GM21786 (cell line): ENCODE results near the gene KCTD21.
"Not testable (repeated sequence)": the region's sequence is repeated elsewhere in the genome, so short reads cannot be mapped to it uniquely, and the experiment has no call there.

Experiments used
- ATAC-seq: cut with Tn5 transposase; IDR thresholded peaks from one replicate; pipeline ENCODE4 v1.9.1; 2021; ENCODE audit not compliant: unreplicated experiment

Gene KCTD21, protein sequence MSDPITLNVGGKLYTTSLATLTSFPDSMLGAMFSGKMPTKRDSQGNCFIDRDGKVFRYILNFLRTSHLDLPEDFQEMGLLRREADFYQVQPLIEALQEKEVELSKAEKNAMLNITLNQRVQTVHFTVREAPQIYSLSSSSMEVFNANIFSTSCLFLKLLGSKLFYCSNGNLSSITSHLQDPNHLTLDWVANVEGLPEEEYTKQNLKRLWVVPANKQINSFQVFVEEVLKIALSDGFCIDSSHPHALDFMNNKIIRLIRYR

DNA sequence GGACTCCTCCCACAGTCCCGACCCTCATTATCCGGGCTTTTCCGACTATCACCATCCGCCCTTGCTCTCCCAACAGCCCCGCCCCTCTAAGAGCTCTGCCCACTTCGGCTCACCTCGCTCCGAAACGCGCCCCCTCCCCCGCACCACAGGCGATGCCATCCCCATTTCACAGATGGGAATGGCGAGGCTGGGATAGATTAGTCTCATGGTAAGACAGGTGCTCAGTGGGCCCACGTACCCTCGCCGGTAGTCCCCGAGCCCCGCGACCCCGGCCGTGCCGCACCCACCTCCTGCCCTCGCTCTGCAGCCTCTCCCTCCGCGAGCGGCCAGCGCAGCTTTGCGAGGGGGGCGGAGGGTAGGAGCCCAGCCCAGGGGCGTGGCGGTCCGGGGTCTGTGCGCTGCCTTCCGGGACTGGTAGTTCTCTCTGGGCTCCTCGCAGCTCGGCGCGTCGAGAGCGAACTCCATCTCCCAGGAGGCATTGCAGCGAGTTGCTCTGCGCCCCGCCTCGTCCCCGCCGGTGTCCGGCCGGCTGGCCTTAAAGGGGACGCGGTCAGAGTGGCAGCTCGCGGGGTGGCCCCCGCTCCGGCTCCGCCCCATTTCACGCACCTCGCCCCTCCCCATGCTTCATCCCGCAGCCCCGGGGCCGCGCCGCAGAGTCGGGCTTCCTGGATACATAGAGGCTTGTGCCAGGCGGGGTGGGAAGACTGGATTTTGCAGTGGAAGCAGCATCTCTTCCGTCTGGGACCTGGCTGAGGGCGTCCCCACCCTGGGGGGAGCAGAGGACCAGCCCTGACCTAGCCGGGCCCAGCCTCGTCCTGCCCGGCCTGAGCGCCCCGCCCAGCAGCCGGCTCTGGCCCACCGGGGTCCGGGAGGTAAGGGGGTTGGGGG is at the start of gene KCTD21, which contains the start of gene USP35:
TSS of gene KCTD21 (minus strand) at position 341 of the 888 bp plus-strand sequence. CDS start 14,072 bp downstream, outside the sequence.
TSS of gene USP35 (plus strand) at position 634 of the 888 bp plus-strand sequence. CDS start 7,327 bp downstream, outside the sequence.
- ATAC-seq = peak; percentile 97

DNA sequence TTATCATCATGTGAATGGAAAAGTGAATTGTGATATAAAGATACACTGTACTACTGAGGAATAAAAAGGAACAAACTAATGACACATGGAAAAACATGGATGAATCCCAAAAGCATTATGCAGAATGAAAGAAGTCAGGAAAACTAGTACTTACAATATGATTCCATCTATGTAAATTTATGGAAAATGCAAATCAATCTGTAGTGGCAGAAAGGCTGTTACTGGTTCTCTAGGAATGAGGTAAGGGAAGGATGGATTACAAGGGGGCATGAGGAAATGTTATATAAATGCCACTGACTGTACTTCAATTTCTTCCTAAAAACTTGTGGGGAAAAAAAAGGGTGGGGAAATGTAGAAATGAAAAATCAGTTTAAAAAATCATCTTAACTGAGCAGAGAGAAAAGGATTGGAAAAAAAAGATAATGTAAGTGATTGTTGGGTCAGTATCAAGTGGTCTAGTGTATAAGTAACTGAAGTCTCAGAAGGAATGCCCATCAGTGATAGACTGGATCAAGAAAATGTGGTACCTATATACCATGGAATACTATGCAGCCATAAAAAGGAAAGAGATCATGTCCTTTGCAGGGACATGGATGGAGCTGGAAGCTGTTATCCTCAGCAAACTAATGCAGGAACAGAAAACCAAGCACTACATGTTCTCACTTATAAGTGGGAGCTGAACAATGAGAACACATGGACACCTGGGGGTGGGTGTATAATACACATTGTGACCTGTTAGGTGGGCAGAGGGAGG is 49.0 kb upstream of the KCTD21 start:
- no peak for ATAC-seq

DNA sequence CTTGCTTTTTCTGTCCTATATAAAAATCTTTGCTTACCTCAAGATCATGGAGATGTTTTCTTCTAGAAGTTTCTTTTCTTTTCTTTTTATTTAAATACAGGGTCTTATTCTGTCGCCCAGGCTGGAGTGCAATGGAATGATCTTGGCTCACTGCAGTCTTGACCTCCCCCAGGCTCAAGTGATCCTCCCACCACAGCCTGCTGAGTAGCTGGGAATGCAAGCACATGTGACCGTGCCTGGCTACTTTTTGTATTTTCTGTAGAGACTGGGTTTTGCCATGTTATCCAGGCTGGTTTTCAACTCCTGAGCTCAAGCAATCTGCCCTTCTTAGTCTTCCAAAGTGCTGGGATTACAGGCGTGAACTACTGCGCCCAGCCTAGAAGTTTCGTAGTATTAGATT is 45.6 kb upstream of the KCTD21 start:
- no peak for ATAC-seq

DNA sequence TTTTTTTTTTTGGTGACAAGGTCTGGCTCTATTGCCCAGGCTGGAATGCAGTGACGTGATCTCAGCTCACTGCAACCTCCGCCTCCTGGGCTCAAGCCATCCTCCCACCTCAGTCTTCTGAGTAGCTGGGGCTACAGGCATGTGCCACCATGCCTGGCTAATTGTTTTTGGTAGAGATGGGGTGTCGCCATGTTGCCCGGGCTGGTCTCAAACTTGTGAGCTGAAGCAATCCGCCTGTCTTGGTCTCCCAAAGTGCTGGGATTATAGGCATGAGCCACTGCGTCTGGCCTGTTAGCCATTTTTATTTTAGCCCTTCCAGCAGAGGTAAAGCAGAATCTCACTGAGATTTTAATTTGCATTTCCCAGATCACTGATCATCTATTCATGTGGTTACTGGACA is 44.6 kb upstream of the KCTD21 start:
- ATAC-seq = not testable (repeated sequence)

DNA sequence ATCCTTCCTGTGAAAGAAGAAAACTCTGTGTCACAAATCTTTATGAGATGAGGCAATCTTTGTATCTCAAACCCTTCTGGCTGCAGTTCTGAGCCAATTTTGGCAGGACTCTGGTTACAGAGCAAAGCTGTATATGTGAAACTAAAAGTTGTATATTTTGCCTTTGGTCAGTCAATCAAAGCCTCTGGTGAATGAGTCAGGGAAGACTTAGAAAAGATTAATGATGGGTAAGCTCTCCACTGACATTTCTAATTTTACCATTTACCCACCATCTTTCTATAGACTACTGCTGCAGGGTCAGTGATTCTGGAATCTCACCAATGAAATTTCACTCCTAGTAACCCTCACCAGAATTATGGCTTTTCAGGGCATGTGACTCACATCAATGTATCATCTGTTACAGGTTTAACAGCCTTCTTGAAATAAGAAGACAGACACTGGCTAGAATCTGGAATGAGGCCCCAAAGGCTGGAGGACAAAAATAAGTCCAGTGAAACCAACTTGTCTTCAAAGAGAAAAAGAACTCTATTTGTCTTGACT is 43.6 kb upstream of the KCTD21 start:
- ATAC-seq = no peak

DNA sequence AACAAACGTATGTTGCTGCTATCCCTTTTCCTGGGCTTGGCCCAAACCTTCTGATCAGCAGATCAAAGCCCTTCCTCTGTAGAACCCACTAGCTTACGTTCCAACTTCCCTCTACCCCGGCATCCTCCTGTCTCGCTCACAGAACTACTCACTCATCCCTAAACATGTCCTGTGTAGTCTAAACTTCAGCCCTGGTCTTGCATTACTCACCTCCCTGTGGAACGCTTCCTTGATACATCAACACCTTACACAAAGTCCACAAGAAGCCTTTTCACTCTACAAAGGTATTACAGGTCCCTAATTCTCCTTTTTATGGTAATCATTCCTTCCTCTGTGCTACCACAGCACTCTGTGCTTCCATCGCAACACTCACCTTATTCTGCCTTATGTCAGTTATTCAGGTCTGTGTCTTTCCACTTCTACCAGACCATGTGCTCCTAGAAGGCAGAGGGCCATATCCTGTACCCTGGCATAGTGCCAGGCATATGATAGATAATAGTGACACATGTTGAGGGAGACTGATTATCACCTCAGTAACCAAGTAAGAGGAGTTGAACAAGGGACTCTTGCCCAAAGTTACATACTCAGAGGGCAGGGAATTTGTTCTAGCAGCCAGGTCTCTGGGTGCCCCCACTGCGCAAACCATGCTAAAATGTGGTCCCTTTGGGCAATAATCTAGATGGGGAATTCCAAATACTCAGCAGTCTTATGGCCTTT is 41.9 kb upstream of the KCTD21 start:
- ATAC-seq = no peak

DNA sequence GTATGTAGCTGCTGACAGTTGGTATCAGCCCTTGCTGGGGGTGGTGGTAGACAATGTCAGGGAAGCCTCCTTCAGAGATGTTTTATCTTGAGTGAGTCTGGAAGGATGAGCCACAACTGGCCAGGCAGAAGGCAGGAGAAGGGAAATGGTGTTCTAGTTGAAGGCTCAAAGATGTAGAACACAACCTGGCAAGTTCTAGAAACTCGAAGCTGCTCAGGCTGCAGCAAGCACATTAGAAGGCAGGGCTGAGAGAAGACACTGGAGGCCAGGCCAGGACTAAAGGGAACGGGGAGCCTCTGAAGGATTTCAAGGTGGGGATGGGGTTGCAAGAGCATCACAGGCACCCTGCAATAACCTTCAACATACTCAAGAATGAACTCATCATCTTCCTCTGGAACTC is 40.7 kb upstream of the KCTD21 start:
- no peak for ATAC-seq

DNA sequence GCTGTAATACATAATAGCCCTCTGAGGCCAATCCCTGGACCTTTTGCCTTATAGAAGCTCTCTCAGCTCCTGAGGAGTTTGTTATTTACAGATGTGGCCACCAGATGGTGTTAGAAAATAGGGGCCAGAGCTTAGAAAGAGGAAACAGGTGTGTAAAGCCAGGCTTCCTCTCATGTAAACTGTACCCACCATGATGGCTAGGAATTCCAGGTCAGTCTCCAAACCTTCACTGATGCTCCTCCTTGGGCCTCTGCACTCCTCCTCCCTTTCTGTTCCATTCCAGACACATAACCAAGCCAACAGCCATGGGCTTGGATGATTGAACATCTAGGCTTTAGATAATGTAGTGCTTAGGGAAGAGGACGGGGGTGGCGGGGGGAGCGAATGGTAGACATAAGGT is 40.0 kb upstream of the KCTD21 start:
- no peak for ATAC-seq

DNA sequence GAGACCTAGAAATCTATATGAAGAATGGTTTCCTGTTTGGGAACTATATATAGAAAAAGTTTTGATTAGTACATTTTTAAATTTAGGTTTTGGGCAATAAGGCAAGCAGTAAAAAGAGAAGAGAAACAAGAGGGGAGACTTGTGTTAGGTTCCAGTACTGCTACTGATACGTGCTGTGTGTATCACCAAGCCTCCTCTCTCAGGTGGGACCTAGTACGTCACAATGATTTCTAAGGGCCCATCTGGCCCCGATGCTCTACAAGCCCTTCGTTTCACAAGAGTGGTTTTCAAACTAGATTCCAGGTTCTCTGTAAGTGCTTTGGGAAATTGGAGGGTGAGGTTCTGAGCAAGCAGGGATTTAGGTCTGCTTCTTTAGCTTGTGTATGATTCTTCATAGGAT is 39.5 kb upstream of the KCTD21 start:
- peak; percentile 44 for ATAC-seq

DNA sequence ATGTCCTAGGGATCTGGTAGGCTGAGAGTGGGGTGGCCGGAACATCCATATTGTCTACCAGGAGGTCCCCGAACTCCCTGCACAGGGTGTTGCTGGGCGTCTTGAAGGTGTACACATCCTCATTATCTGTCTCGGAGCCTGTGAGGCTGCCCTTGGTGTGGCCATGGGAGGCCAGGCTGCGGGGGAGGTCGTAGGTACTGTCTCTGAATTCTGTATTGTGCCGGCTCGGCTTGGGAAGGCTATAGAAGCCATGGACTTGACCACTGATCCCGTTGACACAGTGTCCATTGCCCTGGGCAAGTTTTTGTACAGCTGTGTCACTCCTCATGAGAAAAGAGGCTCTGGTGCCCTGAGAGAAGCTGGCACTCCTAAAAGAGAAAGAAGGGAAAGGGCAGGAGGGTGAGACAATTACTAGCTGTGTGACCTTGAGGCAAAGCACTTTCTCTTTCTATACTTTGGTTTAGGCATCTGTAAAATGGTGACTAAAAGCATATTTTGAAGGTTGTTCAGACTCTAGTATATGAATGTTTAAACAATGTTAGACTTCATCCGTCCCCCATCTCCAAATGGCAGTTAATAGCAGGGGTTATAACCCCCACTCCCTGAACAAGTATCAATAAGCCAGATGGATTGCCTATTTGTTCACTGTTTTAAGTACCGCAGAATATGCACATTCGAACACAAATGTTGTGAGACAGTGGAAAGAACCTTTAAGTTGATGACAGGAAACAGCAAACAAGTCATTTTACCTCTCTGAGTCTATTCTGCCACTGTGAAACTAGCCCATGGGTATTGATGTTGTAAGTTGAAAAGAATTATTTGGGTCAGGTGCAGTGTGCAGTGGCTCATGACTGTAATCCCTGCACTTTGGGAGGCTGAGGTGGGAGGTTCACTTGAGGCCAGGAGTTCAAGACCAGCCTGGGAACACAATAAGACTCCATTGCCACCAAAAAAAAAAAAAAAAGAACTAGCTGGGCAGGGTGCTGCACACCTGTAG is 38.6 kb upstream of the KCTD21 start:
- ATAC-seq = no peak

DNA sequence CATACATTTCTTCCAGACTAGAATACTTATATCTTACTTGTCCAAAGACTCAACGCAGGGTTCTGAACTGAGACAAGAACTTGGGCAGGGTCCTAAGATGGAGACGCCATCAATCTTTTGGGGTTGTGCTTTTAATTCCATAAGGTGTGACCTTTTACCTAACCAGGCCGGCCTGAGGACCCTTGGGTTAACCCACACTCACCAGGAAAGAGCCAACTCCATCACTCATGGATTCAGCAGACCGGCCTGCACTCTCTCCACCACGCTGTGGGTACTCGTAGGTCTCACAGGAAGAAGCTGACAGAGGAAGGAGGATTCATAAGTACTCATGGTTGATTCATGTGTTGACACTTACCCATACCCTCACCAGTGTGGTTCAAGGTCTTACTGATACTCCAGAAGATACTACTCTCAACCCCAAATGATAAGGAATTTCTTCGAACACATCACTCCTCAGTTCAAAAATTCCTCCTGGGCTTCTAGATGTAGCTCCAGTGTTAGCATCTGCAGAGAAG is 36.5 kb upstream of the KCTD21 start:
- no peak for ATAC-seq

DNA sequence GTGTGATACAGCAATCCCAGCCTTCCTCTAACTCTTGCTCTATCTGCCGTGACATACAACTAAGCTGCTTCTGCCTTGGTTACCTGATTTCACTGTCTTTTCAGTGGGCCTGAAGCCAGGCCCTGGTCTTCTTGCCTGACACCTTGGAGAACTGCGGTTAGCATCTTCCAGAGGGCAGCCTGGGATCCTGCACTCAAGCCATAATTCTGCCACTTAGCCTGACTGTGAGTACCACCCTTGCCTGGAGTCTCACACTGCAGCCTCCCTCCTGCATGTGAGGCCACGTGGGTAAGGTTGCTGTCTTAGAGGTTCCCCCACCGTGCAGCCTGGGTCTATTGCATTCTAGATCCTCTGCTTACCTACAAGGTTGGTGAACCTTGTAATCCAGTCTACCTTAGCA is 36.1 kb upstream of the KCTD21 start:
- ATAC-seq = no peak

DNA sequence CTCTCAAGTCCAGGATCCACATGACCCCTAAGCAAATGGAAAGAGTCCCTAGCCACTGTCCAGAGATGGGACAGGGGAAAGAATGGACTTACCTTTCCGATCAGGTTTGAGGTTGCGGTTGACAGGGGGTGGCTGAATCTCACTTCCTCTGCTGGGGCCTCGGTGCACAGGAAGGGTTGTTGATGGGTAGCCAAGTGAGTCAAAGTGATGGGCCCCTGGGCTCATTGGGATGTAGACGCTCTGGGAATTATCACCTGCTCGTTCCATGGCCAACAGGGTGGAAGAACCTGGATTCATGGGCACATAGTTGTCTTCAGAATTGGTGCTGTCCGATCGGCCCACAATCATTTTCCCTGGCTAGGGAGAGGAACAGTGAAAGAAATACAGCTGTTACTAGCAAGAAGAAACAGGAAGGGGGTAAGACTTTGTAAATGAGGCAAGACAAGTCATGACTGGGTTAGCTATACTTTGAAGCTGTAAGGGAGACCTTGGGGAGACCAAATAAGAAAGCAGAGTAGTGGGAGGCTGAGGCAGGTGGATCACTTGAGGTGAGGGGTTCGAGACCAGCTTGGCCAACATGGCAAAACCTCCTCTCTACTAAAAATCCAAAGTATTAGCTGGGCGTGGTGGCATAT is 35.0 kb upstream of the KCTD21 start:
- peak; percentile 73 for ATAC-seq

DNA sequence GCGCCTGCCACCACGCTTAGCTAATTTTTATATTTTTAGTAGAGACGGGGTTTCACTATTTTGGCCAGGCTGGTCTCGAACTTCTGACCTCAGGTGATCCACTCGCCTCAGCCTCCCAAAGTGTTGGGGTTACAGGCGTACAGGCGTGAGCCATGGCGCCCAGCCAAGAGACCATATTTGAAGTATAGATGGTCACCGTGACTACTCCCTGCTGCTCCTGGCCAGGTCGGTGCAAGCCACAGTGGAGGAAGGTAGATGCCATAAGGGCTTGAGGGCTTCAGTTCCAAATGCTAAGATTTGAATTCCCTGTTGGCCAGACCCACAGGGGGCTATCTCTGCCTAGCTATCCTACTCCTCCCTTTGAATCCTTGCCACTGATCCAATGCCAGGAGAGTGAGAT is 34.3 kb upstream of the KCTD21 start:
- ATAC-seq = not testable (repeated sequence)

DNA sequence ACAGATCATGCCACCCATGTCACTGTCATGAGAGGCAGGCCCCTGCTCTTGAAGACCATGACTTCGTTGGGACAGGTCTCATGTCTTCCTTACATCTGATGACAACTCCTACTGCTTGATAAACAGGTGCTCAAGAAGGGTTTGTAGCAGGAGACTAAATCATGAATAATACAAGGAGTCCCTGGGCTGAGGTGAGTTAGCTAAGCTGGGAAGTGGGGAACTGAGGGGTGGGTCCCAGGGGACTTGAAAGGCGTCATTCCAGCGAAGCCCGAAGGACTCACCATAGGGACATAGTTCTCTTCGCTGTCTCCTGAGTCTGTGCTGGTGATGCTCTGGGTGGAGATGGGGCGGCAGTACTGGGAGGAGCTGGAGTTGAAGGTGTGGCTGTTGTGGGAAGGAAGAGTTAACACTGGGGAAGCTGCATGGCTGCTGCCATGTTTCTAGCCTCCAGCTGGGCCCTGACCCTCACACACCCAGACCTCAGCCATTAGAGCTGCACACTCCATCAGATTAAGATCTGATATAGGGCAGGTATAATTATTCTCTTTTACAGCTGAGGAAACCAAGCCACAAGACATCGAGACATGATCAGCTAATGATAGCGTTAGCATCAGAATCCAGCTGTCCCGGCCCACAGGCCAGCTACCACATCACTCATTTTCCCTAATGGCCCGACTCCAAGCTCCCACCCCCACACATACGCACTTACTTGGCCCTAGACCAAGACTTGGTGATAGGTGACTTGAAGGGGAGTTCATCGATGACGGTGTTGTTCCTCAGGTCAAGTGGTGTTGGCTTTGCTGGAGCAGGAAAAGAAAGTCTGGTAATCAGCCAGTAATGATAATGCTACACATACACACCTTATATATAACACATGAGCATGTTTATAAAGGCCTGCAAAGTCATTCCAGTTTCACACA is 33.2 kb upstream of the KCTD21 start:
- no peak for ATAC-seq

DNA sequence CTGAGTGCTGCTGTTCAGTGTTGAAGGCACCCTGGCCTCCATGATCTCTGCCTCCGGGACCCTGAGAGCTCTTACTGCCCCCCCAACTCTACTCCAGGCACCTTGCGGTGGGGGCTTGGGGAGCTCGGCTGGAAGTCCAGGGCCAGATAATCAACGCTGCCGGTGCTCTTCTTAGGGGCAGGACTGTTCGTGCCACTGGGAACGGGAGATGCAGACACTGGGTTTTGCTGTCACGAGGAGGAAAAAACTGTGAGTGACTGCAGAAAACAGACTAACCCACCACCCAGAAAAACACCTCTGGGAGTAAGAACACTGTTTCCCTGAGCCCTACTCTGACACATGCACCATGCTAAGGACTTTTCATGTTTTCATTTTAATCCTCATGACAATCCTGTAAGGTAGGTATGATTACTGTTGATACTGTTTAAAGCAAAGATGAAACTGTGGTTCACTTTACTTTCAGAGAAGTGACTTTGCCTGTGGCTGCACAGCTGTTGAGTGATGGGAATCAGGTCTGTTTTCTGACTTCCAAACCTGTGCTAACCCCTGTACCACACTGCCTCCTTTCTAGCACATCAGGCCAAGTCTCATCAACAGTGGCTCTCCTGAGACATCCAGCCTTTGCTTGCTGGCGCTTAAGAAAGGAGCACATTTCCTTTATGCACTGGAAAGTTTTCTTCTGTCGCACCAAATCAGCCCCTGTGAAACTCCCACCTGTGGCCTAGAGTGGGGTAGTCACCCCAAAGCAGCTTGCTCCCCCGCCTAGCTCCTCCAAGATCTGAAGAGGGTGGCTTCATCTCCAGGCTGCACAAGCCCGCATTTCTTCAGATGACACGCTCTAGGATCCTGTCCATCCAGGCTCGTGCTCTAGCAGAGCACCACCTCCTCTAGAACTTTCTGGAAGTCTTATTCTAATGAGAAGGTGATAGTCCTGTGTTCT is 32.1 kb upstream of the KCTD21 start:
- no peak for ATAC-seq
